Vagina (tissue), 2 donors: ENCODE data around the gene DGKG.

Source experiments
- CTCF ChIP-seq, 3 experiments: fragments of 450-650 bp in 2 of 3; fragments of 200-600 bp in 1 of 3; sonication (generic) in 1 of 3; IDR thresholded peaks; one replicate each; pipeline ENCODE4 v1.5.1; 2017 to 2019; ENCODE audit warnings: antibody characterized with exemption in 3 of 3, mild to moderate bottlenecking in 2 of 3, moderate library complexity in 2 of 3
- POLR2A ChIP-seq, 2 donors: fragments of 450-650 bp; IDR thresholded peaks; one replicate each; pipeline ENCODE4 v1.6.1; 2017; ENCODE audit warnings: antibody characterized with exemption in 2 of 2, mild to moderate bottlenecking in 2 of 2, moderate library complexity in 2 of 2

DNA sequence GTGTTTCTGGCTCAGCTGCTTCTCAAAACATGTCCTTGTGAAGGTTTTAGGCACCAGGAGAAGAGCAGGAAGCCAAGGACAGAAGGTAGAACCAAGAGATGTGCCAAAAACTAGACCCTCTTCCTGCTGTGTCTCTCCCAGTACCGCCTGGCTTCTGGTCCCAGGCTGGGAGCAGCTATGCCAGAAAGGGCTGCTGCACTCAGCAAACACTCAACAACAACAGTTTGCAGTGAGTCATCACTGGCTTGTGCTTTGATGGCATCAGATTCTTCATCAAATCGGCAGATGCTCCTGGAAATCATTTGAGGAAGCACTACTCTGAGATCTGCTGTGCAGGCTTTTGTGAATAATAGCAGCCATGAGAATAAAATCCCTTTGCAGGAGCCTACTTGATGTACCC lies 63.2 kb downstream of the DGKG start:
- TF ChIP-seq CTCF (IDR thresholded peaks at IDR 0.05) (no peak), POLR2A (IDR thresholded peaks at IDR 0.05) (no peak)
